Measurements from ENCODE around the gene FZD10. TPM values are rescaled to one million over a fixed set of nuclear protein-coding genes. Genes with fewer than 3 reads are reported as not detected.

The FZD10 gene
- total and polyA plus RNA-seq, 9 donors, result 0.08 to 6.1 (median 1.8) TPM

DNA sequence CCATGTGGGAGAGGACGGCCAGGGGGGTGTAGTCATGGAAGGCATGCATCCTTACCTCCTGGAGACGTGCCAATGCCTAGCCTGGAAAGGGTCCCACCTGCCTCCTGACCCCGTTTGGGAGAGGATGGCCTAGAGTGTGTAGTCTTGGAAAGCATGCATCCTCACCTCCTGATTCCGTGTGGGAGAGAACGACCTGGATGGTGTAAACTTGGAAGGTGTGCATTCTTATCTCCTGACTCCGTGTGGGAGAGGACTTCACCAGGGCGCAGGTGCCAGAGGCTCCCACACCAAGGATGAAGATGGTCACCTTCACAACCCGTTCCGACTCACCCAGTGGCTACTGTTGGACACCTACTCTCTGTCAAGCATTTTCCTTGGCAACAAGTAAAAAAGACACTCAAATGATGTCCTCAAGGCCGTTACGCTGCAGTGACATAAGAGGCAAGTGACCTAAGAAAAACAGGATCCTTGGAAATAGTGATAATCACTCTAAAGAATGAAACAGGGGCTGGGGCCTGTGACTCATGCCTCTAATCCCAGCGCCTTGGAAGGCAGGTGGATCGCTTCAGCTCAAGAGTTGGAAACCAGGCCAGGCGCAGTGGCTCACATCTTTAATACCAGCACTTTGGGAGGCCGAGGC lies 37.5 kb upstream of the FZD10 start:
- Histone ChIP-seq H3K4me3 (no peak overlapping the region), H3K27ac (no peak overlapping the region), H3K4me1 (ENCODE audit: insufficient read depth) (peaks cover 11% of the 10 kb centered on the region), H3K9me3 (no peaks in the 10 kb centered on the region), H3K36me3 (no peaks in the 10 kb centered on the region), H3K27me3 (no peaks in the 10 kb centered on the region)
- WGBS, 3 donors, result 72 to 74% (median 72%) methylated on average over 15 of the region's 15 CpGs
- no peak for DNase-seq
- TF ChIP-seq, protein P1, sequence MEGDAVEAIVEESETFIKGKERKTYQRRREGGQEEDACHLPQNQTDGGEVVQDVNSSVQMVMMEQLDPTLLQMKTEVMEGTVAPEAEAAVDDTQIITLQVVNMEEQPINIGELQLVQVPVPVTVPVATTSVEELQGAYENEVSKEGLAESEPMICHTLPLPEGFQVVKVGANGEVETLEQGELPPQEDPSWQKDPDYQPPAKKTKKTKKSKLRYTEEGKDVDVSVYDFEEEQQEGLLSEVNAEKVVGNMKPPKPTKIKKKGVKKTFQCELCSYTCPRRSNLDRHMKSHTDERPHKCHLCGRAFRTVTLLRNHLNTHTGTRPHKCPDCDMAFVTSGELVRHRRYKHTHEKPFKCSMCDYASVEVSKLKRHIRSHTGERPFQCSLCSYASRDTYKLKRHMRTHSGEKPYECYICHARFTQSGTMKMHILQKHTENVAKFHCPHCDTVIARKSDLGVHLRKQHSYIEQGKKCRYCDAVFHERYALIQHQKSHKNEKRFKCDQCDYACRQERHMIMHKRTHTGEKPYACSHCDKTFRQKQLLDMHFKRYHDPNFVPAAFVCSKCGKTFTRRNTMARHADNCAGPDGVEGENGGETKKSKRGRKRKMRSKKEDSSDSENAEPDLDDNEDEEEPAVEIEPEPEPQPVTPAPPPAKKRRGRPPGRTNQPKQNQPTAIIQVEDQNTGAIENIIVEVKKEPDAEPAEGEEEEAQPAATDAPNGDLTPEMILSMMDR (IDR thresholded peaks at IDR 0.05), result no peak
- TF ChIP-seq EP300 (IDR thresholded peaks at IDR 0.05) (no peak), POLR2A (IDR thresholded peaks at IDR 0.05) (no peak)
- intact Hi-C loops (cut with DNase I), result no loop called here

- peaks cover 11% of the 10 kb centered on the region for H3K4me1 ChIP-seq (ENCODE audit: insufficient read depth)
- H3K27me3 ChIP-seq, result no peaks in the 10 kb centered on the region
- peak in 1 of 5 donors; percentile 40 for DNase-seq
- TF ChIP-seq POLR2A (IDR thresholded peaks at IDR 0.05) (no peak), EP300 (IDR thresholded peaks at IDR 0.05) (no peak)
- TF ChIP-seq, protein P1 (IDR thresholded peaks at IDR 0.05), result no peak
- no peak overlapping the region for H3K27ac ChIP-seq
- 42 to 52% (median 46%) methylated on average over 13 of the region's 13 CpGs for whole genome bisulfite sequencing, 3 donors
- no peaks in the 10 kb centered on the region for H3K9me3 ChIP-seq
- intact Hi-C loops (cut with DNase I), result no loop called here
- no peaks in the 10 kb centered on the region for H3K36me3 ChIP-seq
- no peak overlapping the region for H3K4me3 ChIP-seq
Observed at GRCh38 chr12:130126023-130126432, 36.2 kb upstream of the FZD10 start.

DNA sequence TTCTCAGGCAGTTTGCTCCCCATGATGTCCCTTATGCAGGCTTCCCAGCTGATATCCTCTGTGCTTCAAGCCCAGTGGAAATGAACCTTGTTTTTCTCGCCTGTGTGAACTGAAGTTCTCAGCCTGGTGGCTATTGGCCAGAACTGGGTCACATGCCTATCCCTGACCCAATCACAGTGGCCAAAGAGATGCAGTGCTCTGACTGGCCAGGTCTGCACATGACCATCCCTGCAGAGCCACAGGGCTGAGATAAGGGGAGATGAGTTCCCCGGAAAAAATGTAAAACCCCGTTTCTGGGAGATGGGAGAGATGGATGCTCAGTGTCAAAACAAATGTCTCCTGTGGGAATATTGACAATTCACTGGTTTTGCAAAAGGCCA lies 34.7 kb upstream of the FZD10 start:
- intact Hi-C loops (cut with DNase I), result no loop called here
- H3K4me3 ChIP-seq, result no peak overlapping the region
- H3K36me3 ChIP-seq, result no peaks in the 10 kb centered on the region
- peak in 4 of 5 donors; percentile 40 to 61 (median 50) for DNase-seq
- WGBS, 3 donors, result 9 to 26% (median 14%) methylated on average over 3 of the region's 3 CpGs
- H3K4me1 ChIP-seq (ENCODE audit: insufficient read depth), result peaks cover 11% of the 10 kb centered on the region
- TF ChIP-seq, protein P1 (IDR thresholded peaks at IDR 0.05), result no peak
- TF ChIP-seq EP300 (IDR thresholded peaks at IDR 0.05) (no peak), POLR2A (IDR thresholded peaks at IDR 0.05) (no peak)
- no peaks in the 10 kb centered on the region for H3K9me3 ChIP-seq
- H3K27me3 ChIP-seq, result no peaks in the 10 kb centered on the region
- no peak overlapping the region for H3K27ac ChIP-seq

DNA sequence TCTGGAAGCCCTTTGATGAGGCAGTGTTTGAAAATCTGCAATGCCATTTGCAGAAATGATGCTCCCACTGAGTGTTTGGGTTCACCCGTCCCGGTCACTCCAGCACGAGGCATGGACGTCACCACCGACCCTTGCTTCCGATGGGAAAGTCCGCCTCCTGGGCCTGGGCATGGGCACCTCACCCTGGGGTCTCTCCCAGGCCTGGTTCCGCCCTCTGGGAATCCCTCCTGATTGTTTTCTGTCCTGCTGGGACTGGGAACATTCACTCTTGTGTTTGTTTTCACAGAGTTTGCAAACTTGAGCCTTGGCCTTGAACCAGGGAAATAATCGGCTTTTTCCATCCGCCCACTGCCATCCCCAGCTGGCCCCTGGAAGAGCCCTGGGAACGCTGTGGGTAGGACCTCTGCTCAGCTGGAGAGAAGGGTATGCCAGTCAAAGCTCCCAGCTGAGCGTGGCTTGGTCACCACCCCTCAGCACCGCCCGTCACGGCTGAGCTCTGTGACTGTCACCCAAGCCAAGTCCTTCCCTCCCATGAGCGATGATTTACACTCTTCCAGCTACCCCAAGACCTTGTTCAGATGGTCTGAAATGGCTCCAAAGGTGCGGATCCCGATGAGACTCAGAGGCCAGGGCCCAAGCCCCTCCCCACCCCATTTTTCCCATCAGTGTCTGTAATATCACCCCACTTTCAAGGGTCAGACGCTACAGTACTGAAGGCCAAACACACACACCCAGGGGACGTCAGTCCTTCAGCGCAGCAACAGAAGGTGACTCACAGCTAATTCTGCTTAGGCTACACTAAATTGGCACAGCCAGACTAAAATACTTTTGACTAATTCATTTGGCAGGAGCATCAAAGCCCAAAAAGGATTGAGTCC lies 34.1 kb upstream of the FZD10 start:
- H3K9me3 ChIP-seq, result no peaks in the 10 kb centered on the region
- DNase-seq, result peak in 4 of 5 donors; percentile 37 to 62 (median 41)
- peak overlapping the region in 1 of 2 donors; percentile 52 for H3K27ac ChIP-seq
- H3K4me1 ChIP-seq (ENCODE audit: insufficient read depth), result peaks cover 11% of the 10 kb centered on the region
- WGBS, 3 donors, result 3 to 8% (median 5%) methylated on average over 21 of the region's 21 CpGs
- TF ChIP-seq, protein P1 (IDR thresholded peaks at IDR 0.05), result no peak
- no peak for TF ChIP-seq EP300 (IDR thresholded peaks at IDR 0.05)
- TF ChIP-seq POLR2A (IDR thresholded peaks at IDR 0.05), result no peak
- H3K36me3 ChIP-seq, result no peaks in the 10 kb centered on the region
- no peak overlapping the region for H3K4me3 ChIP-seq
- H3K27me3 ChIP-seq, result no peaks in the 10 kb centered on the region
- intact Hi-C loops (cut with DNase I), result no loop called here

Measured in ovary (tissue), 9 donors.